Measurements from ENCODE around the gene ACOD1.

DNA sequence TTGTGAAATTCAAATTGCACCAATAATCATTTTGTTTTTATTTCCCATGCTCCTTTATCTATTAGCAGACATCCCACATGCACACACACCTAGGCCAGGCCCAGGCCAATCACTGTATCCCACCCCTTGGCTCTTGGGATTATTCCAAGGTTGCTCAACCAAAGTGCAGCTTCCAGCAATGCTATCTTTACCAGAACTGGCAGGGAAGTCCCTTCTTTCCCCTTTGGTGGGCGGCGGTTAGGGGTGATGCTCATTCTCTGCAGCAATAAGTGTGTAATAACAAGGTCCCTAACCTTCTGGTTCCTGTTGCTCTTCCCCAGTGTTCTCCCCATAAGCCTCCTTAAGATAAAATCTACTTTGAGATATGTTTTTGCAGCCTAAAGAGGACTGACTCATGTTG, 43.8 kb upstream of the ACOD1 start:
- TF ChIP-seq, protein P1, sequence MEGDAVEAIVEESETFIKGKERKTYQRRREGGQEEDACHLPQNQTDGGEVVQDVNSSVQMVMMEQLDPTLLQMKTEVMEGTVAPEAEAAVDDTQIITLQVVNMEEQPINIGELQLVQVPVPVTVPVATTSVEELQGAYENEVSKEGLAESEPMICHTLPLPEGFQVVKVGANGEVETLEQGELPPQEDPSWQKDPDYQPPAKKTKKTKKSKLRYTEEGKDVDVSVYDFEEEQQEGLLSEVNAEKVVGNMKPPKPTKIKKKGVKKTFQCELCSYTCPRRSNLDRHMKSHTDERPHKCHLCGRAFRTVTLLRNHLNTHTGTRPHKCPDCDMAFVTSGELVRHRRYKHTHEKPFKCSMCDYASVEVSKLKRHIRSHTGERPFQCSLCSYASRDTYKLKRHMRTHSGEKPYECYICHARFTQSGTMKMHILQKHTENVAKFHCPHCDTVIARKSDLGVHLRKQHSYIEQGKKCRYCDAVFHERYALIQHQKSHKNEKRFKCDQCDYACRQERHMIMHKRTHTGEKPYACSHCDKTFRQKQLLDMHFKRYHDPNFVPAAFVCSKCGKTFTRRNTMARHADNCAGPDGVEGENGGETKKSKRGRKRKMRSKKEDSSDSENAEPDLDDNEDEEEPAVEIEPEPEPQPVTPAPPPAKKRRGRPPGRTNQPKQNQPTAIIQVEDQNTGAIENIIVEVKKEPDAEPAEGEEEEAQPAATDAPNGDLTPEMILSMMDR (conservative IDR thresholded peaks at IDR 0.05; ENCODE audit: low read depth, low read length): no peak
- TF ChIP-seq EZH2 (IDR thresholded peaks at IDR 0.05; ENCODE audit: low read length, unreplicated experiment): no peak
